GM23338 (cell line): Measurements from ENCODE around the gene C1QTNF1.

Experiments used
- CREB1 ChIP-seq: fragments of 250-450 bp; sonication (Bioruptor Pico); IDR thresholded peaks from 2 replicates; pipeline ENCODE4 v1.5.0; 2020; ENCODE audit warnings: low read depth, mild to moderate bottlenecking, moderate library complexity
- EZH2 ChIP-seq: fragments of 200-600 bp; sonication (generic); IDR thresholded peaks from one replicate; pipeline ENCODE4 v1.8.0; 2017; ENCODE audit warnings: antibody characterized with exemption, mild to moderate bottlenecking, low read depth; ENCODE audit not compliant: unreplicated experiment
- EZH2phosphoT487 ChIP-seq: fragments of 200-600 bp; sonication (generic); IDR thresholded peaks from one replicate; pipeline ENCODE4 v1.8.1; 2018; ENCODE audit warnings: antibody characterized with exemption; ENCODE audit not compliant: unreplicated experiment
- POLR2AphosphoS5 ChIP-seq: IDR thresholded peaks from 2 replicates; pipeline ENCODE4 v1.6.1; 2016; ENCODE audit warnings: antibody characterized with exemption, low read depth
- STAT1 ChIP-seq: IDR thresholded peaks from one replicate; pipeline ENCODE4 v1.6.1; 2016; ENCODE audit warnings: antibody characterized with exemption; ENCODE audit not compliant: unreplicated experiment
- TF ChIP-seq, protein P1 (sequence below), 2 experiments: fragments of 200-600 bp in 1 of 2; sonication (generic) in 1 of 2; conservative IDR thresholded peaks; 2 replicates each; pipeline versions ENCODE4 v1.5.1 to v1.6.1; 2016 to 2017; ENCODE audit warnings: antibody characterized with exemption in 2 of 2, low read depth in 2 of 2, mild to moderate bottlenecking in 2 of 2, moderate library complexity in 1 of 2
- TF ChIP-seq, protein P2 (sequence below): IDR thresholded peaks from one replicate; pipeline ENCODE4 v1.6.1; 2018; ENCODE audit warnings: antibody characterized with exemption; ENCODE audit not compliant: unreplicated experiment
- TF ChIP-seq, protein P3 (sequence below): IDR thresholded peaks from 2 replicates; pipeline ENCODE4 v1.6.1; 2016; ENCODE audit warnings: antibody characterized with exemption

DNA sequence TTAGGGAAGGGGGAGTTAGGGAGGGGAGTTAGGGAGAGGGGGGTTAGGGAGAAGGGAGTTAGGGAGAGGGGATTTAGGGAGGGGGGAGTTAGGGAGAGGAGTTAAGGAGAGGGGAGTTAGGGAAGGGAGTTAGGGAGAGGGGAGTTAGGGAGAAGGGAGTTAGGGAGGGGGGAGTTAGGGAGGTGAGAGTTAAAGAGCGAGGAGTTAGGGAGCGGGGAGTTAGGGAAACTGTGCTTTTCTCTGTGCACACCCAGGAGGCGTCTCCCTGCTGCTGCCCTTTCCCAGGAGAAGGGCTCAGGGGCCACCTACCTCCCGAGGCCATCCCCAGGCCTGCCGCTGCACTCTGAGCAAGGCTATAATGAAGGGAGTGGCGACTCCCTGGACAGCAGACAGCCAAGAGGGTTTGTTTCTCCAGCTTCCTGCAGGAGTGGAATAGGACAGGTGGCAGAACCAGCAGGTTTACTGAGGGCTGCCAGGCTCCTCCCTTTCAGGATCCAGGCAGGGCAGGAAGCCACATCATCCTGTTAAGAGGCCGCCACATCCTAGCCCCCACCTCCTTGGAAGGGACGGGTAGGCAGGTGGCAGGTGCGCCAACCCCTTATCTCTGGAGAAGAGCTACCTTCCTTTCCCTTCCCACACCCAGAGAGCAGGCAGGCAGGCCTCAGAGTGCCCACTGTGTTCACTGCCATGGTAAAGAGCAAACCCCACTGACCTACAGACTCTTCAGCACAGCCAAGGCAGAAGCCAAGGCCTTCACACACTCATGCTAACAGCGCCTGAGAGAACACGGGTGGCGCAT is 18.7 kb upstream of the C1QTNF1 start:
- TF ChIP-seq, protein P1, sequence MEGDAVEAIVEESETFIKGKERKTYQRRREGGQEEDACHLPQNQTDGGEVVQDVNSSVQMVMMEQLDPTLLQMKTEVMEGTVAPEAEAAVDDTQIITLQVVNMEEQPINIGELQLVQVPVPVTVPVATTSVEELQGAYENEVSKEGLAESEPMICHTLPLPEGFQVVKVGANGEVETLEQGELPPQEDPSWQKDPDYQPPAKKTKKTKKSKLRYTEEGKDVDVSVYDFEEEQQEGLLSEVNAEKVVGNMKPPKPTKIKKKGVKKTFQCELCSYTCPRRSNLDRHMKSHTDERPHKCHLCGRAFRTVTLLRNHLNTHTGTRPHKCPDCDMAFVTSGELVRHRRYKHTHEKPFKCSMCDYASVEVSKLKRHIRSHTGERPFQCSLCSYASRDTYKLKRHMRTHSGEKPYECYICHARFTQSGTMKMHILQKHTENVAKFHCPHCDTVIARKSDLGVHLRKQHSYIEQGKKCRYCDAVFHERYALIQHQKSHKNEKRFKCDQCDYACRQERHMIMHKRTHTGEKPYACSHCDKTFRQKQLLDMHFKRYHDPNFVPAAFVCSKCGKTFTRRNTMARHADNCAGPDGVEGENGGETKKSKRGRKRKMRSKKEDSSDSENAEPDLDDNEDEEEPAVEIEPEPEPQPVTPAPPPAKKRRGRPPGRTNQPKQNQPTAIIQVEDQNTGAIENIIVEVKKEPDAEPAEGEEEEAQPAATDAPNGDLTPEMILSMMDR (conservative IDR thresholded peaks at IDR 0.05; ENCODE audit: low read depth in 2 of 2): no peak
- TF ChIP-seq EZH2 (no peak), STAT1 (no peak), EZH2phosphoT487 (no peak), POLR2AphosphoS5 (no peak), CREB1 (CRISPR knock-in tag) (no peak)
- TF ChIP-seq, protein P2, sequence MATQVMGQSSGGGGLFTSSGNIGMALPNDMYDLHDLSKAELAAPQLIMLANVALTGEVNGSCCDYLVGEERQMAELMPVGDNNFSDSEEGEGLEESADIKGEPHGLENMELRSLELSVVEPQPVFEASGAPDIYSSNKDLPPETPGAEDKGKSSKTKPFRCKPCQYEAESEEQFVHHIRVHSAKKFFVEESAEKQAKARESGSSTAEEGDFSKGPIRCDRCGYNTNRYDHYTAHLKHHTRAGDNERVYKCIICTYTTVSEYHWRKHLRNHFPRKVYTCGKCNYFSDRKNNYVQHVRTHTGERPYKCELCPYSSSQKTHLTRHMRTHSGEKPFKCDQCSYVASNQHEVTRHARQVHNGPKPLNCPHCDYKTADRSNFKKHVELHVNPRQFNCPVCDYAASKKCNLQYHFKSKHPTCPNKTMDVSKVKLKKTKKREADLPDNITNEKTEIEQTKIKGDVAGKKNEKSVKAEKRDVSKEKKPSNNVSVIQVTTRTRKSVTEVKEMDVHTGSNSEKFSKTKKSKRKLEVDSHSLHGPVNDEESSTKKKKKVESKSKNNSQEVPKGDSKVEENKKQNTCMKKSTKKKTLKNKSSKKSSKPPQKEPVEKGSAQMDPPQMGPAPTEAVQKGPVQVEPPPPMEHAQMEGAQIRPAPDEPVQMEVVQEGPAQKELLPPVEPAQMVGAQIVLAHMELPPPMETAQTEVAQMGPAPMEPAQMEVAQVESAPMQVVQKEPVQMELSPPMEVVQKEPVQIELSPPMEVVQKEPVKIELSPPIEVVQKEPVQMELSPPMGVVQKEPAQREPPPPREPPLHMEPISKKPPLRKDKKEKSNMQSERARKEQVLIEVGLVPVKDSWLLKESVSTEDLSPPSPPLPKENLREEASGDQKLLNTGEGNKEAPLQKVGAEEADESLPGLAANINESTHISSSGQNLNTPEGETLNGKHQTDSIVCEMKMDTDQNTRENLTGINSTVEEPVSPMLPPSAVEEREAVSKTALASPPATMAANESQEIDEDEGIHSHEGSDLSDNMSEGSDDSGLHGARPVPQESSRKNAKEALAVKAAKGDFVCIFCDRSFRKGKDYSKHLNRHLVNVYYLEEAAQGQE: no peak
- TF ChIP-seq, protein P3, sequence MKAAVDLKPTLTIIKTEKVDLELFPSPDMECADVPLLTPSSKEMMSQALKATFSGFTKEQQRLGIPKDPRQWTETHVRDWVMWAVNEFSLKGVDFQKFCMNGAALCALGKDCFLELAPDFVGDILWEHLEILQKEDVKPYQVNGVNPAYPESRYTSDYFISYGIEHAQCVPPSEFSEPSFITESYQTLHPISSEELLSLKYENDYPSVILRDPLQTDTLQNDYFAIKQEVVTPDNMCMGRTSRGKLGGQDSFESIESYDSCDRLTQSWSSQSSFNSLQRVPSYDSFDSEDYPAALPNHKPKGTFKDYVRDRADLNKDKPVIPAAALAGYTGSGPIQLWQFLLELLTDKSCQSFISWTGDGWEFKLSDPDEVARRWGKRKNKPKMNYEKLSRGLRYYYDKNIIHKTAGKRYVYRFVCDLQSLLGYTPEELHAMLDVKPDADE: no peak
